ENCODE results near the gene BMPR1B.
"Not testable (repeated sequence)": the region's sequence is repeated elsewhere in the genome, so short reads cannot be mapped to it uniquely, and the experiment has no call there.

Gene BMPR1B

DNA sequence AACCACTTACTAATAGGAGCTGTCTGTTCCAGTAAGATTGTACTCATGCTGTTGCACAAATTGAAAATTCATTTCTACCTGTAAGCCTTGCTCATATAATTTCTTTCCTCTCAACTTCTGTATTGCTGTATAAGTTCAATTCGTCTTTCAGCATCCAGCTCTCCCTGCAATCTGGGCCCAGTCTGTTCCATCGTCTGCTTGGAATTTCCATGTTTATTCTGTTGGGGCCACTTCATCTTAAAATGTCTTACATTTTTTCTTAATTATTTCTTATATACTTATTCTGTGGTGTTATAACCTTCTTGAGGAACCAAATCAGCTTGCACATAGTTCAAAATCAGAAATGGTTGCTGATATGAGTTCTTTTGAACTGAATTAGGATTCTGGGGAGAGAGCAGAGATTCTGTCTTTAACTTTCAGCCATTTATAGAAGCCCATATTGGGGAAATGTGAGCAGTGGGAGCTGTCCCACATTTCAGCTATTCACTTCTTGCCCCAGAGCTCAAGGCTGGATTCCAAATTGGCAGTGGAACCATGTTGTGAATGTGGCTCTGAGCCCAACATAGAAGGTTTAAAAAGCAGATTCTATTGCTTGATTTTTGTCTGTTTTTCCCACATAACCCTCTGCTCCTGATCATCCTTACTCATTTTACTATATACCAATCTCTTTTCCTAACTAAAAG, 291.9 kb downstream of the BMPR1B start:
- no peak for DNase-seq

GRCh38 chr4:95050980-95051701, 293.4 kb downstream of the BMPR1B start:
- no peak for DNase-seq

DNA sequence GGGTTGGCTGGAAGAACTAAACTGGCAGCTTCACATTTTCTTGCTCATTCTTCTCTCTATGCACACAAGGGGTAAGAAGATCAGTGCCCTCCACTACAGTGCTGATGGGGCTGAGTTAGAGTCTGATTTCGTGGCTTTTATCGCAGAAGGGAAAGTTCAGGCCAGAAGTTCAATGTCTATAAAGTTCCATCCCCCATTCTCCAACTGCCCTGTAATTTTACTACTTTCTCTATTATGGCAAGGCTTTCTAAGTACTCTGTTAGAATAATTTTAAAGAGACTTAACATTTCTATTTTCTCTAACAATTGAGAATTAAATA, 293.9 kb downstream of the BMPR1B start:
- no peak for DNase-seq

DNA sequence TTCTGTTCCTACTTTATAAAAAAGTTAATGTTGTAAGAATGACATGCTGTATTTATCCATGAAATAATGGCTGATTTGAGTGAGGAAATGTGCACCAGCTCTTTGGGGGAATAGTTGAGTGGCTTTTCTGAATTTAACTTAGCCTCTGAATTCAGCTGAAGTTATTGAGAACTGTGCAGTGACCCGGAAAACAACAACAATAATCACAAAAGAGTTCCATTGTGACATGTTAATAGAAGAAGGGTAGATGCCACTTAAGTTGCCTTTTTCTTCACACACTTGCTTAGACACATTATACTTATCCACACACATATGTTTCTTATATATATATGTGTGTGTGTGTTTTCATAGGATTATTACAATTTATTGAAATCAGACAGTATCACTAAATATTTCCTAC, 301.2 kb downstream of the BMPR1B start:
- DNase-seq = no peak

- no peak for DNase-seq
Observed at GRCh38 chr4:95059663-95060062, 301.9 kb downstream of the BMPR1B start.

GRCh38 chr4:95061220-95061619, 303.5 kb downstream of the BMPR1B start:
- no peak for DNase-seq

- DNase-seq = not testable (repeated sequence)
Observed at GRCh38 chr4:95061801-95062200, 304.0 kb downstream of the BMPR1B start.

DNA sequence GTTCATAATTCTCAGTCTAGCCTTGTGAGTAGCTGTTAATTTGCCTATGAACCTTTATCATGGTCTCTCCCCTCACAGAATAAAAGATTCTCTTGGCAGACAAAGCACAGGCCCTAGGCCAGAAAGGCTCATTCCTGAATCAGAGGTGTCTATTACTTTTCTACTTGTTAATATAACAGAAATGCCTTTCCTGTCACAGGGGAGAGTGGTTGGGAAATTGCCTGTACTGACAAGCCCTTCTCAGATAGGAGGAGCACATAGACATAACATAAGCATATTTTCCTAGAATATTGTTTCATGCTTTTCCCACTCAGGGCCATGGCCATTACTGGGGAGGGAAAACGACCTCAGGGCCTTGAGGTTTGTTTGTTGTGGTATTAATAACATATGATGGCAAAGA, 308.3 kb downstream of the BMPR1B start:
- no peak for DNase-seq

DNA sequence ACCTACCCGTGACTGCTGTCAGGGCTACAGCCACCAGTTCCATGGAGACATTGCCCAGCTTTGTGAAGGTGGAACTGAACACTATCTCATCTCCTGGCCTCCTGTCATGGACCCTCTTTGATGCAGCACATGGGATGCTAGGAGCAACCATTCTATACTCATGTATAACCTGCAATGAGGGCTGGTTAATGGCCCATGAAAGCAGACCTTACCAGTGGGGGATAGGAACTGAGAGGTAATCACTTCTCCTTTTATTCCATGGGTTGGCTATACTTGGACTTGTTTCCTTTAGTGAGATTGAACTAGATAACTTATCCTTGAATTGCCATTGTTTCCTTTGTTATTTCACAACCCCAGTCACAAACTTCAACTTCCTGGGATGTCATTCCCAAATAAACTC, 310.6 kb downstream of the BMPR1B start:
- no peak for DNase-seq

DNA sequence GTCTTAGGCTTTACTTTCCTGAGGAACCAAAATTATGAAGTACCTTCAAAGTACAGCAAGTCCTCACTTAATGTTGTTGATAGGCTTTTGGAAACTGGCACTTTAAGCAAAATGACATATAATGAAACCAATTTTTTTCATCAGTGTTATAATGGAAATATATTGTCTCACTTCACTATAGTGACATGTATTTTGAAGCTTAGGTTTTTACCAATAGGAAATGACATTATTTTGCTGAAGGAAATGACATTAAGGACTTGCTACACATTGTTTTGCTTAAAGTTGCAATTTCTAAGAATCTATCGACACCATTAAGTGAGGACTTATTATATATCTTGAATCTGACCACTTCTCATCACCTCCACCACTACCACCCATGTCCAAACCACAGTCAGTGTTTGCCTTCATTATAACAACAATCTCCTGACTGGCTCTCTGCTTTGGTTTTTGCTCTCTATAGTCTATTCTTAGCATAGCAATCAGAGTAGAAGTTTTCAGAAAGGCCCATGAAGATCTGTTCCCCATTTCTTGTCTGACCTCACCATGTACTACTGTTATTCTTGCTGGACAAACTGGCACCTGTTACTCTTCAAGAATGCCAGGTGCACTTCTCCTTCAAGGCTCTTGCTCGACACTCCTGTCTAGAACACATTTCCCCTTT, 311.2 kb downstream of the BMPR1B start:
- no peak for DNase-seq

- no peak for DNase-seq
Observed at GRCh38 chr4:95071851-95072250, 314.1 kb downstream of the BMPR1B start.

DNA sequence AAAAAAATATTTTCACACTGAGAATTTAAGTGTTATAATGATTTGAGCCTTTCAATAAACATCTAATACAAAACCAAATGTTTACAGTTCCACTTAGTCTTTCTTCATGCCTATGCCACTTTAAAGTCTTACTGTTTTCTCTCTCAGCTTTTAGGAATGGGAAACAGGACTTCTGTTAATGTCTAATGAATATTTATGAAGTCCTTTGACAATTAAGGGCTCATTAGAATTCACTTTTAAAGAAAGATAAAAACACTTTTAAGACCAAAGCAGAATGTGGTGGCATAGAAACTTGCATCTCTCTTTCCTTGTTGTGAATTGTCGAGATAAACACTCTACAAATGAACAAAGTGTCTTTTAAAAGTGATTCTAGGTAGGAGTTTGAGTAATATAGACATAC, 315.9 kb downstream of the BMPR1B start:
- DNase-seq = no peak

DNA sequence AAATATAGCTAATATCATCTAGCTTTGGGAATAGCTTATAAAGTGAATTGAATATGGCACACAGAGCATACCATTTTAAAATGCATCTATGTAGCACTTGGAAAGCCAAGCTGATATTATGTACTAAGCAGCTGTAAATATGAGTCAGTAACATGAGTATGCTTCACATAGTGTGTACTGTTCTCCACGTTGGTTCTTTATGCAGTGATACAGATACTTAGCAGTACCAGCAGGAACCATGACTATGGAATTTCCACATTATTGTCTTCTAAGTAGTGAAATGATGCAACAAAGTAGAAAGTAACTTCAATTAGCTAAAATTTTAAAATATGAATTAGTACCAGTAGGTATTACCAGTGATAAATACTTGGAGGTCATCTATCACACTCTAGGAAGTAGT, 320.1 kb downstream of the BMPR1B start:
- no peak for DNase-seq

DNA sequence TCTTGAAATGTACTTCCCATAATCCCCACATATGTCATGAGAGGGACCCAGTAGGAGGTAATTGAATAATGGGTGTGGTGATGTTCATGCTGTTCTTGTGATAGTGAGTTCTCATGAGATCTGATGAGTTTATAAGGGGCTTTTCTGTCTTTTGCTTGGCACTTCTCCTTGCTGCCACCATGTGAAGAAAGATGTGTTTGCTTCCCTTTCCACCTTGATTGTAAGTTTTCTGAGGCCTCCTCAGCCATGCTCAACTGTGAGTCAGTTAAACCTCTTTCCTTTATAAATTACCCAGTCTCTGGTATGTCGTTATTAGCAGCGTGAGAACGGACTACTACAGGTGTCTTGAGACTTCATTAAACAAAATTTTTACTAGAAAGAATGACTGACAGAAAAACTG, 323.2 kb downstream of the BMPR1B start:
- no peak for DNase-seq

- DNase-seq = no peak
Observed at GRCh38 chr4:95084584-95084983, 326.8 kb downstream of the BMPR1B start.

DNA sequence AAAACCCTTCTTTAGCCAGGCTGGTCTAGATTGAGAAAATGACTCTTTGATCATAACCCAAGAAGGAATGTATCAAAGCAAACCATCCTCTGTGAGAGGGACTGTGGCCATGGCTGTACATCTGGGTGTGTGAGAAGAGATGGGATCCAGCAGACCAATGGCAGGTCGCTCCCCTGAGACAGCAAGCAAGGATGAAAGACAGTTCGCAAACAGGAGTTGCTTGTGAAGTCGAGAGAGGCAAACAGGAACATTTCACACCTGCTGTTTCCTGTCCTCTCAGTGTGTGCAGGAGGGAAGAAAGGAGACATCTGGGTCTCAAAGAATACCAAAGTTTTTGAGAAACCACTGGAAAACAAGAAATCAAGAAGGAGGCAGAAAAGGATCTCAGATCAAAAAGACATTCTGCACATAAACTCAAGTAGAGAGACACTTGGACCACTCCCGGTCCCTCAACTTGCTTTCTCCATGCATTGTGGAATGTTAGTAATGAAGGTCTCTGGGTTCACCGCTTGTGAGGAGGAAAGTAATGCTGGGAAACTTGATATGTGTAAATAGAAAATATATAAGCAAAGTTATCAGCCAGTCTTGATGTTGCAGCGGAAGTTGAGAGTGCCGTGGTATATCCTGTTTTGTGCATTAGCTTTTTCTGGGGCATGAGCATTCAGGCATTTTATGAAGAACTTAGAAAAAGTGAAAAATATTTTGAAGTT, 327.5 kb downstream of the BMPR1B start:
- no peak for DNase-seq

DNA sequence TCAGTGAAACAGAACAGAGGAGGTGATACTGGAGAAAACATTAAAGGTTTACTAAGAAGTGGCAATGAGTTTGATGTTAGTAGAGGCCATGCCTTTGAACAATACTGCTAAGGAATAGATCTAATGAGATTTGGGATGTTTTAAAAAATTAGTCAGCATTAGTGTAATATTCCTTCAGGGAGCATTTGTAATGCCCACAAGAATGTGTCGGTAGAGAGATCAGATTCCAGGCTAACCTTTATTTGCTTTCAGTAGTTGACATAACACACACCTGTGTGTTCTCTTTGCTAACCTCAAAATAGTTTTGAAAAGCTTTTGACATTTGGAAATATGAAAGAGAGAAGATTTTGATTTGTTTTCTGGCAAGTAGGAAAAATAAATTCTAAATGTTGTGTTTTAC, 328.8 kb downstream of the BMPR1B start:
- DNase-seq = no peak

DNA sequence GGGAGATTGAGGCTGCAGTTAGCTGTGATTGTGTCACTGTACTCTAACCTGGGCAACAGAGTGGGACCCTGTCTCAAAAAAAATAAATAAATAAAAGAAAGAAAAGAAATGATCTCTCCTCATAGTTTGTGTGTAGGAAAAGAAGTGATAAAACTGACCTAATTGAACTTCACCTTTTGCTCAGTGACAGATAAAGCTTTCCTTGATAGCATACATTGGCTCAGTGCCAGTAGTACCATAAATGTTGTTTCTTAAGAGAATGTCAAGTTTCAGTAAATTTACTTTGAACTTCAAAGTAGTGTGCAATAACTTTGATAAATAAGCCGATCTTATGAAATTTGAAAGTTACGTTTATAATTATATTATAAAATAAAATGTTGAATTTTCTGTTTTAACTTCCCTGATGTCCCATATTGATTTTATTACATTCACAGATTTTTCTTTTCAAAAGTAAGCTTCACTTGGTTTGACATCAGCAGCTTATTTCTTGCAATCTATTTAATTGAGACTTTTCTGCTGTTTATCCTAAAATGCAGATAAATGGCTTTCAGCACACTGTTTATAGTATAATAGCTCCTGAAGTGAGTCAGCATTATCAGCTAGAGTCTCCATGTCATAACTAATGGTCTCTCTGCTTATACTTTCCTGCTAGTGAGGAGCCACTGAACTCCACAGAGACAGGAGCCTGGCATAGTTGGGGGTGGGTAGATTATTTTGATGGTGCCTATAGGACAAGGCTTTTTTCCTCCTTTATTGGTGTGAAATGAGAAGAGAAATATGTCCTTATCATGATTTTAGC, 330.1 kb downstream of the BMPR1B start:
- no peak for DNase-seq

DNA sequence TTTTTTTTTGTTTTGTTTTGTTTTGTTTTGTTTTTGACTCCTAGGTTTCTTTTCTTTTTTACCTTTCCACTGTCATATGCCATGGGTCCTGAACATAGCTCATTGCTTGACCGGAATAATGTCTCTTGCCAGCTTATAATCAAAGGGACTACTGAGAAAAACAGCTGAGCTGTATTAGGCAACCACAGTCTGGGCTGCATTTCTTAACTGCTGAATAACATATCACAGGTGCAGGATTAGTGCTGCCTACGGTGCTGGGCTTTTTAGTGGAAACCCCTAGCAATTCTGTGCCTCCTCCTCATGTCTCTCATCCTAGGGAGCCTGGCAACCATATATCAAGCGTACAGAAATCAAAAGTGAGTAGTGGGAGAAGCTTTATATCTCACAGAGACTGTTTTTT, 333.5 kb downstream of the BMPR1B start:
- DNase-seq = no peak

- peak; percentile 33 for DNase-seq
Observed at GRCh38 chr4:95092766-95093165, 335.0 kb downstream of the BMPR1B start.

DNA sequence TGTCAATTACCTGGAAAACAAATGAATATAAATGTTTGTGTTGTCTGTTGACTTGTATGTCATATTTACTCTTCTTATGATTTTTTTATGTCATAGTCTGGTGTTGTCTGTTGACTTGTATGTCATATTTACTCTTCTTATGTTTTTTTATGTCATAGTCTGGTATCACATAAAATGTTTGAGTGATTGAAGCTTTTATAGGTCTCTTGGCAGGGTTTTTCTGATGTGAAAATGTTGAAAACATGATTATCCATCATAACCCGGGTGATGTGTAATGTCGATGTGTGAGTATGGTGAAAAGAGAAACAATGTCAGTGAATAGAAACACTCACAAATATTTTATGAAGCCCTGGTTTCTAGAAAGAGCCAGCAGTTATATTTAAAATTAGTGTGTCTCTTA, 335.7 kb downstream of the BMPR1B start:
- DNase-seq = no peak

DNA sequence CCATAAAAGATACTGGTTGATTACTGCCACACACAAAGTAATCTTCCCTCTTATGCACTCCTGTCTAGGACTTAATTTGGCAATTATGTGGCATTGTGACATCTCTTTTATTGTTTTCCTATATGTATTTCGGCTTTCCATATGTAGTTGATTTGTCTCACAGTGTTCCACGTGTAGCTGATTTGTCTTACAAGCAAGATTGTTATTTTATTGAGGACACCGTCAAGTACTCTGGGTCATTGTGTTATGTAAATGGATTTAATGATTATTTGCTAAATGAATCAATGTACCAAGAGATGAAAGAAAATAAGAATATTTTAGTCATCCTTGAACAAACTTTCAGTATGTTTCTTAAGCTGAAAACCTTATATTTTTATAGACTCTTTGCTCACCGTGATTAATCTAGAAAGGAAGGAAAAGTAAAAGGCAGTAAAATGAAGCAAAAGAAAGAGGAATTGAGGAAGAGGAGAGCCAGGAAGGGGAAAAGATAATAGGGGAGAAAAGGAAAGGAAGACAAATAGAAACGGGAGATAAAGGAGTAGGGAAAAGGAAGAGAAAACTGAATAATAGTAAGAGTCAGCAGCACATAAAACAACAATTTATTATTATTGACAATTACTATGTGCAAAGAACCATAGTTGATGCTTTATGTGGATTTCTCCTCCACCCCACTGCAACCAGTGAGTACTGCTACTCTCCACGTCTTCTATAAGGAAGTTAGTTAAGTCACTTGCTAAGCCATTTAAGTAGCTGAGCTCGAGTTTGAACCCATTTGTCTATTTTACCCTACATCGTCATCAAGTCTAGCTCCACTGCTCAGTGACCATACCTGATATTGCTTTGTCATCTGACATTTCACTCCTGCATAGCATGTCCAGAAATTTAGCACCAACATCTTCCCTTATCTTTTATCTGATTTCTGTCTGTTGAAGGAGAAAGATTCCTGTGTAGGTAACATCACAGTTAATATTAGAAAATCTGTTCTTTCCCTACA, 336.5 kb downstream of the BMPR1B start:
- DNase-seq = no peak

All from NCI-H1092 treated with DMSO at 0.1 percent for 48 hours (cell line).